GM12801 (cell line): ENCODE data around the gene ACTR3C.

ENCODE experiments used
- TF ChIP-seq, protein P1 (sequence below): IDR thresholded peaks from one replicate; pipeline ENCODE4 v1.5.1; 2011; ENCODE audit warnings: control low read depth; ENCODE audit not compliant: insufficient read length; ENCODE audit errors: extremely low read depth

The ACTR3C gene

DNA sequence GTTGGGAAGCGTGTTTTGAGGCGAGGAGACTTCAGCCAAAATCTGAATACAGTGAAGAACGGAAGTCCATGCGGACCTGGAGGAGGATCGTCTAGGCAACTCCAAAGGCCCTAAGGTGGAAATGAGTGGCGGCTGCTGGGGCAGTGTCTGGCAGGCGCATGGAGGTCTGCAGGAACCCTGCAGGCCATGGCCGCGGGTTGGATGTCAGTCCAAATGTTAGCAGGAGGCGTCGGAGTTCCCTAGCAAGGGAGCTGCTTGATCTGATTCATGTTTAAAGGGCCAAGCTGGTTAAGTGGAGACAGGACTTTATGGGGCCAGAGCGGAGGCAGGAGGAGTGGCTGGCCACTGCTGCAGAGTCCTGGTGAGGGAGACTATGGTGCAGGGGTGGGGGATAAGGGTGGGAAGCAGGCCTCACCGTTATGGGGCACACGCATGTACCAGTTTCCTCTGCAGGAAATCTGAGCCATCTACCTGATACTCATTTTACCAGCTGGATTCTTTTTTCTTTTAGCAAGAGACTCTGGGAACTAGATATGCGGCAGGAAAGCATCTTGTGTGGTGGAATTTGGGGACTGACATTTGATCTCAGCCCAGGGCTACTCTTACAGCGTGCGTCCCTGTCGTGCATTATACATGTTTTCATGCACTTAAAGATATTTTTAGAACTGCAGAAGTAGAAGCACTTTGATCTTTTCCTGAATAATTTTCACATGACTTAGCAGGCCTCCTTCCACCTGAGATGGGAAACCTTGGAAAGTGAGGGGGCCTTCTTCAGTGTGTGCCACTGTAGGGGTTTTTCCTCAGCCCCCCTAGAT, 38.7 kb upstream of the ACTR3C start:
- TF ChIP-seq, protein P1, sequence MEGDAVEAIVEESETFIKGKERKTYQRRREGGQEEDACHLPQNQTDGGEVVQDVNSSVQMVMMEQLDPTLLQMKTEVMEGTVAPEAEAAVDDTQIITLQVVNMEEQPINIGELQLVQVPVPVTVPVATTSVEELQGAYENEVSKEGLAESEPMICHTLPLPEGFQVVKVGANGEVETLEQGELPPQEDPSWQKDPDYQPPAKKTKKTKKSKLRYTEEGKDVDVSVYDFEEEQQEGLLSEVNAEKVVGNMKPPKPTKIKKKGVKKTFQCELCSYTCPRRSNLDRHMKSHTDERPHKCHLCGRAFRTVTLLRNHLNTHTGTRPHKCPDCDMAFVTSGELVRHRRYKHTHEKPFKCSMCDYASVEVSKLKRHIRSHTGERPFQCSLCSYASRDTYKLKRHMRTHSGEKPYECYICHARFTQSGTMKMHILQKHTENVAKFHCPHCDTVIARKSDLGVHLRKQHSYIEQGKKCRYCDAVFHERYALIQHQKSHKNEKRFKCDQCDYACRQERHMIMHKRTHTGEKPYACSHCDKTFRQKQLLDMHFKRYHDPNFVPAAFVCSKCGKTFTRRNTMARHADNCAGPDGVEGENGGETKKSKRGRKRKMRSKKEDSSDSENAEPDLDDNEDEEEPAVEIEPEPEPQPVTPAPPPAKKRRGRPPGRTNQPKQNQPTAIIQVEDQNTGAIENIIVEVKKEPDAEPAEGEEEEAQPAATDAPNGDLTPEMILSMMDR, result no peak

DNA sequence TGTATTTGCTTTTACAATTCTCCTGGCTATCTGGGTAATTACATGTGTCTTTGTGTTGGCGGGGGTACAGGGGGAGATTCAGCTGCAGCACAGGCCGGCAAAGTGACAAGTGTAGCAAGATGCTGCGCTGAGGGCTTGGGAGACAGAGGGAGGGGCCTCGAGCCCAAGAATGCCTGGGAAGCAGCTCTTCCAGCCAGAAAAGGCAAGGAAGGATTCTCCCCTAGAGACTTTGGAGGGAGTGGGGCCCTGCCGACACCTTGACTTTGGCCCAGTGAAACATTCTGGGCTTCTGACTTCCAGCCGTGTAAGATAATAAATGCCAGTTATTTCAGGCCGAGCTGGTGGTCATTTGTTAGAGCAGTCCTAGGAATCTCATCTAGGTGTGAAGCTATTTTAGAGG, 38.1 kb upstream of the ACTR3C start:
- TF ChIP-seq, protein P1, result no peak

DNA sequence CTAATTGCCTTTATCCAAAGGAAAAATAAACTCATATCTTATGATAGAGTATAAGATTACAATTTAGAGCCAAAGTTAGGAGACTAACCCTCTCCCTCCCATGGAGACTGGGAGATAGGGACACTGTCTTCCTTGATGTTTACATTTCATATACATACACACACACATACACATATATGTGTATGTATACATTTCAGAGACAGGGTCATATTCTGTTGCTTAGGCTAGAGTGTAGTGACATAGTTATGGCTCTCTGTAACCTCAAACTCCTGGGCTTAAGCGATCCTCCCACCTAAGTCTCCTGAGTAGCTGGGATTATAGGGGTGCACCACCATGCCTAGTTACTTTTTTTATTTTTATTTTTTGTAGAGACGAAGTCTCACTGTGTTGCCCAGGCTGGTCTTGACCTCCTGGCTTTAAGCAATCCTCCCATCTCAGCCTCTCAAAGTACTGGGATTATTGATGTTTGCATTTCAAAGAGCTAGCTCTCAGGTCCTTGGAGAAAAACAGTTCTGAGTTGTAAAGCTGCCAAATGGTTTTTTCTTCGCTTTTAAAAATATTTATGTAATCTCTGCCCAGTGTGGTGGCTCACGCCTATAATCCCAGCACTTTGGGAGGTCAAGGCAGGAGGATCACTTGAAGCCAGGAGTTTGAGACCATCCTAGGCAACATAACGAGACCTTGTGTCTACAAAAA, 37.2 kb upstream of the ACTR3C start:
- TF ChIP-seq, protein P1, result no peak

DNA sequence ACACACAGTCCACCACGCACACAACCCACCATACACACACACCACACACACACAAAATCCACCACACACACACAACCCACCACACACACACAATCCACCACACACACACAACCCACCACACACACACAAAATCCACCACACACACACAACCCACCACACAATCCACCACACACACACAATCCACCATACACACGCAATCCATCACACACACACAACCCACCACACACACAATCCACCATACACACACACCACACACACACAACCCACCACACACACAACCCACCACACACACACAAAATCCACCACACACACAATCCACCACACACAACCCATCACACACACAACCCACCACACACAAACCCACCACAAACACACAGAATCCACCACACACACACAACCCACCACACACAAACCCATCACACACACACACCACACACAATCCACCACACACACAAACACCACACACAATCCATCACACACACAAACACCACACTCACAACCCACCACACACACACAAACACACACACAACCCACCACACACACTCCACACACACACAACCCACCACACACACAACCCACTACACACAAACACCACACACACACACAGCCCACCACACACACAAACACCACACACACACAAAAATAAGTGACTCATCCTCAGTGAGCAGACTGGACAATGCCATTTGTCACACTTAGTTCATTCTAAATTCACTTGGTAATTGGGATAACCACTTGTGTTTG, 36.4 kb upstream of the ACTR3C start:
- TF ChIP-seq, protein P1, result no peak

DNA sequence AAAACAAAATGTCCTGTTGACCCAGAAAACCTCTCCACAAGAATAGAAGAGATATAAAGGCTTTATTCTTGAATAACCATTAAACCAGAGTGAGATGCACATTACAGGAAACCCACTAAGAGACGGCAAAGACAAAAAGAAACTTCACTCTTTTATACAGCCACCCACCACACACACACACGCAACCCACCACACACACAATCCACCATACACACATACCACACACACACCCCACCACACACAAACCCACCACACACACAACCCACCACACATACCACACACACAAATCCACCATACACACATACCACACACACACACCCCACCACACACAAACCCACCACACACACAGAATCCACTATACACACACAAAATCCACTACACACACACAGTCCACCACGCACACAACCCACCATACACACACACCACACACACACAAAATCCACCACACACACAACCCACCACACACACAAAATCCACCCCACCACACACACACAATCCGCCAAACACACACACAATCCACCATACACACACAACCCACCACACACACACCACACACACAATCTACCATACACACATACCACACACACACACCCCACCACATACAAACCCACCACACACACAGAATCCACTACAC, 35.8 kb upstream of the ACTR3C start:
- TF ChIP-seq, protein P1, result no peak

DNA sequence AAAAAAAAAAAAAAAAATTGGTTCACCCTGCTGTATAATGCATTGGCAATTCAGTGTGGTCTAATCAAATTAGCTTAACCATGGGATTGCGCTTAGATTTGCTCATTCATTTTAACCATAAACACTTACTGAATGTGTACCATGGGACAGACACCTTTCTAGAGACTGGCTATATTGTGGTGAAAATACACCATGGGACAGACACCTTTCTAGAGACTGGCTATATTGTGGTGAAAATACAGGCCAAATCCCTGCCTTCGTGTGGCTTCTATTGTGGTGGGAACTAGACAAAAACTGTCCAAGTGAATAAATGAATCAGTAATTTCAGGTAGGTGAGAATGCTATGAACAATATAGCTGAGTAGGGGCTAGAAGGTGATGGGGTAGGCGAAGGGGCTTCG, 35.1 kb upstream of the ACTR3C start:
- TF ChIP-seq, protein P1, result no peak

DNA sequence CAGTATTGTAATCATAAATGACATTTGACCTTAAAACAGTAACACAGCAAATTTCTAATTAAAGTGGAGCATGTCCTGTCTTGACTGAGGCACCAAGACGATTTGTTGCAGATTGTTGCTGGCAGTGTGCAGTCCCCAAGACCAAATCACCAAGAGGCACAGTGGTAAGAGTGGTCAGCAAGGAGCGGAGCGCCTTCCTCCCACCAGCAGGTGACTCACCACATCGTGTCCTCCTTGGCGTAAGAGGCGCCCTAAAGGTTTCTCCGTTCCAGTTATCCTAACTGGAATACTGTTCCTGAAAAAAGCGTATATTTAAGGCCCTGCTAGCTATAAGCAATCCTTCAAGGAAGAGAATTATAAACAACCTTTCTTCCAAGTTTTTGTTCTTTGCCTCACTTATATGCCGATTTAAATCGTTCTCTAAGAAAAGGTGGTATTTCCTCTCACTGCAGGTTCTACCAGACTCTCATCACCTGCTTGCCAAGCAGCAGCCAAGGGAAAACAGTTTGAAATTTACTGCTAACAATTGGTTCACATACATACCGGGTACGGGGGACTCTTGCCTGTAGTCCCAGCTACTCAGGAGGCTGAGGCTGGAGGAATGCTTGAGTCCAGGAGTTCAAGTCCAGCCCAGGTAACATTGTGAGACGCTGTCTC, 34.6 kb upstream of the ACTR3C start:
- TF ChIP-seq, protein P1, result no peak
